HCT116 (cell line): ENCODE measurements around the gene FBXL7. TPM values are rescaled to one million over a fixed set of nuclear protein-coding genes. Genes with fewer than 3 reads are reported as not detected.

Experiments
- ATAC-seq: fragments of 200-7000 bp; cut with Tn5 transposase; 2 replicates; pipeline ENCODE4 v1.9.1; 2020; ENCODE audit warnings: mild to moderate bottlenecking, moderate library complexity
- BruUV-seq: library from RNA; stranded (reverse); fragments of 400-500 nt; replicated peaks from 2 replicates; lab custom pipeline; 2021; lab: Mats Ljungman, UMichigan
- CTCF ChIA-PET: fragments of 300-600 bp; sonication (Branson Sonifier 250); formaldehyde crosslinking; loops from one replicate; lab custom pipeline; 2021; ENCODE audit warnings: antibody characterized with exemption; lab: Charles Lee
- POLR2A ChIA-PET: fragments of 300-600, 350-600 bp; sonication (Branson Sonifier 250); formaldehyde crosslinking; loops from one replicate; lab custom pipeline; 2021; ENCODE audit warnings: antibody characterized with exemption; lab: Charles Lee
- RAD21 ChIA-PET, 2 experiments: fragments of 300-600 bp; sonication (Branson Sonifier 250); formaldehyde crosslinking; loops; one replicate each; lab custom pipeline; 2023; ENCODE audit warnings: low total read pairs in 2 of 2; ENCODE audit not compliant: uncharacterized antibody in 2 of 2, unreplicated experiment in 2 of 2, low non-redundant PET in 1 of 2; lab: Charles Lee
- DNase-seq: peaks from one replicate; pipeline ENCODE4 v3.0.0-alpha.2; 2010; ENCODE audit warnings: low read depth, low spot score
- H2AFZ ChIP-seq: fragments of 200-600 bp; shearing (Covaris generic), sonication (generic); 2 replicates; pipeline ENCODE4 v1.6.1; 2017; ENCODE audit warnings: low read depth, mixed run types, mixed read lengths, antibody characterized with exemption, low read length; ENCODE audit not compliant: poor library complexity, severe bottlenecking
- H3K27ac ChIP-seq: 2 replicates; pipeline ENCODE4 v1.5.1; 2012; ENCODE audit warnings: low read depth, low read length
- H3K27me3 ChIP-seq: fragments of 200-600 bp; sonication (generic); 2 replicates; pipeline ENCODE4 v1.6.1; 2016; ENCODE audit warnings: mixed run types, low read length, mixed read lengths; ENCODE audit not compliant: insufficient read depth
- H3K36me3 ChIP-seq, 2 experiments: fragments of 200-500 bp in 1 of 2; fragments of 200-600 bp in 1 of 2; sonication (Bioruptor generic) in 1 of 2; sonication (generic) in 1 of 2; 2 replicates each; pipeline versions ENCODE4 v1.5.1 to v1.6.1; 2014 to 2016; ENCODE audit warnings: low read length in 2 of 2, inconsistent platforms in 1 of 2, mixed read lengths in 1 of 2, mixed run types in 1 of 2; ENCODE audit not compliant: insufficient read depth in 2 of 2, control insufficient read depth in 1 of 2
- H3K4me1 ChIP-seq, 2 experiments: fragments of 200-600 bp in 1 of 2; sonication (generic) in 1 of 2; 2 replicates each; pipeline versions ENCODE4 v1.5.1 to v1.6.1; 2012 to 2017; ENCODE audit warnings: low read length in 2 of 2, inconsistent platforms in 1 of 2, mild to moderate bottlenecking in 1 of 2, mixed read lengths in 1 of 2, mixed run types in 1 of 2, moderate library complexity in 1 of 2; ENCODE audit not compliant: insufficient read depth in 2 of 2, control insufficient read depth in 1 of 2
- H3K4me2 ChIP-seq: fragments of 200-600 bp; sonication (generic); 2 replicates; pipeline ENCODE4 v1.6.1; 2017; ENCODE audit warnings: mixed run types, low read length, mixed read lengths
- H3K4me3 ChIP-seq, 2 experiments: fragments of 200-600 bp in 1 of 2; sonication (generic) in 1 of 2; replicated peaks in 1 of 2; 2 replicates each; pipeline ENCODE4 v1.5.1; 2011 to 2016; ENCODE audit warnings: low read length in 2 of 2, control low read depth in 1 of 2, low read depth in 1 of 2, mild to moderate bottlenecking in 1 of 2, mixed read lengths in 1 of 2, mixed run types in 1 of 2
- H3K79me2 ChIP-seq: fragments of 200-600 bp; sonication (generic); 2 replicates; pipeline ENCODE4 v1.6.1; 2017; ENCODE audit warnings: mild to moderate bottlenecking, mixed run types, low read length, moderate library complexity, mixed read lengths; ENCODE audit not compliant: insufficient read depth
- H3K9ac ChIP-seq: fragments of 200-600 bp; sonication (generic); 2 replicates; pipeline ENCODE4 v1.6.1; 2016; ENCODE audit warnings: low read length, mixed read lengths
- H3K9me2 ChIP-seq: fragments of 200-600 bp; sonication (generic), shearing (Covaris generic); 2 replicates; pipeline ENCODE4 v1.6.1; 2017; ENCODE audit warnings: mixed run types, mild to moderate bottlenecking, moderate library complexity; ENCODE audit not compliant: insufficient read depth
- H3K9me3 ChIP-seq, 2 experiments: fragments of 200-500 bp in 1 of 2; fragments of 200-600 bp in 1 of 2; sonication (Bioruptor generic) in 1 of 2; sonication (generic) in 1 of 2; 2 replicates each; pipeline ENCODE4 v1.6.1; 2014 to 2017; ENCODE audit warnings: low read length in 2 of 2, mixed read lengths in 2 of 2, inconsistent platforms in 1 of 2, low read depth in 1 of 2, mild to moderate bottlenecking in 1 of 2, mixed run types in 1 of 2, moderate library complexity in 1 of 2; ENCODE audit not compliant: control insufficient read depth in 1 of 2, insufficient read depth in 1 of 2
- H4K20me1 ChIP-seq: fragments of 200-600 bp; sonication (generic), shearing (Covaris generic); 2 replicates; pipeline ENCODE4 v1.6.1; 2017; ENCODE audit warnings: mixed run types, mild to moderate bottlenecking, moderate library complexity; ENCODE audit not compliant: insufficient read depth
- CBX3 ChIP-seq: IDR thresholded peaks from 2 replicates; pipeline ENCODE4 v1.6.1; 2012; ENCODE audit warnings: low read depth
- CEBPB ChIP-seq: IDR thresholded peaks from 2 replicates; pipeline ENCODE4 v1.6.1; 2012; ENCODE audit warnings: low read depth
- CTCF ChIP-seq, 3 experiments: fragments of 200-600 bp in 1 of 3; sonication (generic) in 1 of 3; IDR thresholded peaks in 2 of 3; conservative IDR thresholded peaks in 1 of 3; 2 replicates each; pipeline ENCODE4 v1.5.1; 2012 to 2017; ENCODE audit warnings: low read depth in 2 of 3, low read length in 2 of 3, antibody characterized with exemption in 1 of 3, borderline replicate concordance in 1 of 3, control low read depth in 1 of 3, mild to moderate bottlenecking in 1 of 3, mixed read lengths in 1 of 3, mixed run types in 1 of 3, moderate library complexity in 1 of 3; ENCODE audit not compliant: insufficient read depth in 1 of 3
- EGR1 ChIP-seq: IDR thresholded peaks from 2 replicates; pipeline ENCODE4 v1.6.1; 2012; ENCODE audit warnings: low read depth
- ELF1 ChIP-seq: IDR thresholded peaks from 2 replicates; pipeline ENCODE4 v1.6.1; 2012; ENCODE audit warnings: low read depth, borderline replicate concordance
- JUND ChIP-seq: IDR thresholded peaks from 2 replicates; pipeline ENCODE4 v1.6.1; 2012
- POLR2A ChIP-seq: IDR thresholded peaks from 2 replicates; pipeline ENCODE4 v1.7.0; 2011; ENCODE audit warnings: borderline replicate concordance; ENCODE audit not compliant: insufficient read depth, insufficient read length; ENCODE audit errors: extremely low read depth
- RAD21 ChIP-seq: IDR thresholded peaks from 2 replicates; pipeline ENCODE4 v1.6.1; 2012; ENCODE audit warnings: low read depth, mild to moderate bottlenecking
- SIN3A ChIP-seq: IDR thresholded peaks from 2 replicates; pipeline ENCODE4 v1.6.1; 2012; ENCODE audit warnings: low read depth
- SP1 ChIP-seq: IDR thresholded peaks from 2 replicates; pipeline ENCODE4 v1.6.1; 2012; ENCODE audit warnings: low read depth
- SRF ChIP-seq: IDR thresholded peaks from 2 replicates; pipeline ENCODE4 v1.6.1; 2012; ENCODE audit warnings: low read depth
- ZFX ChIP-seq: fragments of 450-650 bp; IDR thresholded peaks from 2 replicates; pipeline ENCODE4 v1.6.1; 2017
- intact Hi-C: fragments of 100-400 bp; cut with micrococcal nuclease; formaldehyde crosslinking; loops from 2 replicates; pipeline ENCODE4 v1.10.0; 2022
- total RNA-seq: library from RNA; stranded (reverse); gene quantifications from one replicate; pipeline ENCODE4 v1.2.1, GENCODE V29; 2021; ENCODE audit not compliant: unreplicated experiment

The FBXL7 gene
- total RNA-seq, 1 experiment from 2014 or later, result 0.05 TPM

- TF ChIP-seq SIN3A (no peak), SRF (no peak), CBX3 (no peak), EGR1 (no peak), ZFX (no peak), CTCF (IDR thresholded peaks at IDR 0.05 in 2 of 3, conservative IDR thresholded peaks at IDR 0.05 in 1 of 3; ENCODE audit: borderline replicate concordance in 1 of 3, insufficient read depth in 1 of 3, low read depth in 2 of 3, low read length in 2 of 3) (no peak)
- TF ChIP-seq, all 23 proteins: peak for 0
Measured at GRCh38 chr5:15655683-15656082, 155.7 kb downstream of the FBXL7 start (continued).

- no peaks in the 10 kb centered on the region for H3K27me3 ChIP-seq
- H4K20me1 ChIP-seq, result no peaks in the 10 kb centered on the region
- no peaks in the 10 kb centered on the region for H3K36me3 ChIP-seq
- H3K27ac ChIP-seq, result no peak overlapping the region
- no peak overlapping the region for H3K4me2 ChIP-seq
- ChIA-PET POLR2A (no interaction called here), CTCF (no interaction called here), RAD21 (no interaction called here)
- no peak overlapping the region for H3K9ac ChIP-seq
- no peaks in the 10 kb centered on the region for H3K79me2 ChIP-seq
- H3K4me3 ChIP-seq, result no peak overlapping the region
- BruUV-seq, result no TSS peak
- peaks cover 0 to 12% of the 10 kb centered on the region in 2 experiments; a peak in 2 of 4 replicates for H3K9me3 ChIP-seq
- TF ChIP-seq SP1 (no peak), CTCF (IDR thresholded peaks at IDR 0.05 in 2 of 3, conservative IDR thresholded peaks at IDR 0.05 in 1 of 3; ENCODE audit: borderline replicate concordance in 1 of 3, insufficient read depth in 1 of 3, low read depth in 2 of 3, low read length in 2 of 3) (no peak), RAD21 (no peak), SRF (no peak), CEBPB (no peak), POLR2A (no peak), JUND (no peak), ELF1 (no peak)
- ATAC-seq (no peak), DNase-seq (no peak)
- no peaks in the 10 kb centered on the region for H3K9me2 ChIP-seq
- no peaks in the 10 kb centered on the region for H3K4me1 ChIP-seq
- no peak overlapping the region for H2AFZ ChIP-seq
- intact Hi-C loops, result no loop called here
Measured at GRCh38 chr5:15664961-15665360, 165.0 kb downstream of the FBXL7 start.
